Measurements from ENCODE around the gene OR10A2. TPM values are rescaled to one million over a fixed set of nuclear protein-coding genes. Genes with fewer than 3 reads are reported as not detected.

OR10A2 gene
- total RNA-seq, 4 donors from 2014 or later, result not detected

- 94 to 97% methylated on average over 3 of the region's 3 CpGs for WGBS, 2 donors
- Histone ChIP-seq H3K4me1 (no peaks in the 10 kb centered on the region), H3K4me3 (replicated peaks in 1 of 3) (no peak overlapping the region), H3K27me3 (no peaks in the 10 kb centered on the region), H3K9me3 (no peaks in the 10 kb centered on the region), H3K27ac (no peak overlapping the region), H3K36me3 (no peaks in the 10 kb centered on the region)
- no peak for DNase-seq
- intact Hi-C loops (cut with DNase I), result no loop called here
- TF ChIP-seq CTCF (IDR thresholded peaks at IDR 0.05) (no peak), POLR2A (IDR thresholded peaks at IDR 0.05) (no peak)
These were observed 48.5 kb downstream of the OR10A2 start for GRCh38 chr11:6911378-6911777.

- Histone ChIP-seq H3K9me3 (no peaks in the 10 kb centered on the region), H3K4me3 (replicated peaks in 1 of 3) (no peak overlapping the region), H3K27me3 (no peaks in the 10 kb centered on the region), H3K27ac (no peak overlapping the region), H3K4me1 (no peaks in the 10 kb centered on the region), H3K36me3 (no peaks in the 10 kb centered on the region)
- no peak for DNase-seq
- intact Hi-C loops (cut with DNase I), result no loop called here
- TF ChIP-seq CTCF (IDR thresholded peaks at IDR 0.05), result no peak
- no peak for TF ChIP-seq POLR2A (IDR thresholded peaks at IDR 0.05)
- 78 to 81% methylated on average over 3 of the region's 3 CpGs for WGBS, 2 donors
These were observed 49.1 kb downstream of the OR10A2 start for GRCh38 chr11:6911948-6912347.

GRCh38 chr11:6919698-6920097, 56.8 kb downstream of the OR10A2 start:
- Histone ChIP-seq H3K4me1 (no peaks in the 10 kb centered on the region), H3K27me3 (no peaks in the 10 kb centered on the region), H3K9me3 (no peaks in the 10 kb centered on the region), H3K27ac (no peak overlapping the region), H3K36me3 (no peaks in the 10 kb centered on the region), H3K4me3 (replicated peaks in 1 of 3) (no peak overlapping the region)
- intact Hi-C loops (cut with DNase I), result no loop called here
- WGBS, 2 donors, result 29 to 53% methylated on average over 2 of the region's 2 CpGs
- TF ChIP-seq CTCF (IDR thresholded peaks at IDR 0.05) (no peak), POLR2A (IDR thresholded peaks at IDR 0.05) (no peak)
- DNase-seq, result no peak

- no peak for TF ChIP-seq CTCF (IDR thresholded peaks at IDR 0.05)
- TF ChIP-seq POLR2A (IDR thresholded peaks at IDR 0.05), result no peak
- no peak within 1 kb of the TSS for H3K4me3 ChIP-seq (replicated peaks in 1 of 3)
- H3K27ac ChIP-seq, result no peak within 1 kb of the TSS
- H3K36me3 ChIP-seq, result no peaks in the 10 kb centered on the region
- no peaks in the 10 kb centered on the region for H3K9me3 ChIP-seq
- no peaks in the 10 kb centered on the region for H3K4me1 ChIP-seq
- intact Hi-C loops (cut with DNase I), result no loop called here
- 100% methylated on average over 1 of the region's 1 CpG for WGBS, 2 donors
- no peak for DNase-seq
- H3K27me3 ChIP-seq, result no peaks in the 10 kb centered on the region
These were observed 57.8 kb downstream of the OR10A2 start, which contains the start of gene OR2D3 for GRCh38 chr11:6920702-6921101. Gene OR2D3 (plus strand): TSS chr11:6921002. CDS start chr11:6921002, 0 bp downstream.

Other genes with a start within 250 kb of the OR10A2 start
- 10 to 100 TPM; 51.3 to 97.3 (median 69.1) TPM for gene TPP1, start 243.6 kb upstream of the OR10A2 start, total RNA-seq
- 10 to 100 TPM in 1 of 4 donors, 1 to 10 TPM in 3; 5.6 to 14.4 (median 9.6) TPM for gene DCHS1, start 207.2 kb upstream of the OR10A2 start, total RNA-seq
- 100 to 1,000 TPM in 2 of 4 donors, 10 to 100 TPM in 2; 37.8 to 579 (median 144) TPM for gene MRPL17, start 179.7 kb upstream of the OR10A2 start, total RNA-seq
- gene OR2AG2, start 91.1 kb upstream of the OR10A2 start, total RNA-seq, result under 1 TPM; 0.11 to 0.92 (median 0.34) TPM
- not detected for gene OR2AG1, start 80.0 kb upstream of the OR10A2 start, total RNA-seq
- gene OR6A2, start 63.4 kb upstream of the OR10A2 start, total RNA-seq, result under 1 TPM; 0.27 to 0.92 (median 0.67) TPM
- not detected for gene OR10A5, start 17.4 kb upstream of the OR10A2 start, total RNA-seq
- gene OR10A4, start 13.6 kb downstream of the OR10A2 start, total RNA-seq, result not detected
- gene OR2D2, start 29.4 kb downstream of the OR10A2 start, total RNA-seq, result 1 to 10 TPM in 1 of 4 donors, under 1 TPM in 1, not detected in 2; 0.54 to 1.2 TPM
- gene OR2D3, start 57.9 kb downstream of the OR10A2 start, total RNA-seq, result not detected
- gene ZNF215, start 63.4 kb downstream of the OR10A2 start, total RNA-seq, result 1 to 10 TPM; 1.7 to 3.5 (median 2.1) TPM
- 1 to 10 TPM; 5.1 to 8.1 (median 6.7) TPM for gene ZNF214, start 157.3 kb downstream of the OR10A2 start, total RNA-seq
- under 1 TPM in 2 of 4 donors, not detected in 2; 0.11 to 0.15 TPM for gene NLRP14, start 157.4 kb downstream of the OR10A2 start, total RNA-seq
- gene RBMXL2, start 225.9 kb downstream of the OR10A2 start, total RNA-seq, result under 1 TPM in 2 of 4 donors, not detected in 2; 0.27 to 0.33 TPM

Data from thyroid gland (tissue), 4 donors.